Effector memory CD8-positive, alpha-beta T cell (primary cell): ENCODE measurements around the gene SERINC5.

Source experiments
- ATAC-seq: fragments of 150-1000 bp; cut with Tn5 transposase; replicated peaks from 2 replicates; pipeline ENCODE4 v1.10.0; 2021; ENCODE audit warnings: mild to moderate bottlenecking, moderate library complexity
- DNase-seq, 3 experiments: peaks; one replicate each; pipeline ENCODE4 v3.0.0; 2021
- H3K27ac Mint-ChIP-seq, 2 donors: one replicate each; pipeline ENCODE4 v1.8.0; 2022; ENCODE audit warnings: mild to moderate bottlenecking in 2 of 2, mixed read lengths in 2 of 2, moderate library complexity in 2 of 2
- H3K27me3 Mint-ChIP-seq, 2 donors: one replicate each; pipeline ENCODE4 v1.8.0; 2022; ENCODE audit warnings: mixed read lengths in 2 of 2
- H3K36me3 Mint-ChIP-seq: one replicate; pipeline ENCODE4 v1.8.0; 2022; ENCODE audit warnings: mild to moderate bottlenecking, moderate library complexity, mixed read lengths; ENCODE audit not compliant: insufficient read depth
- H3K4me1 Mint-ChIP-seq, 2 donors: one replicate each; pipeline ENCODE4 v1.8.0; 2022; ENCODE audit warnings: low read depth in 2 of 2, mixed read lengths in 2 of 2
- H3K4me3 Mint-ChIP-seq, 2 donors: one replicate each; pipeline ENCODE4 v1.8.0; 2022; ENCODE audit warnings: mild to moderate bottlenecking in 2 of 2, mixed read lengths in 2 of 2, moderate library complexity in 2 of 2
- H3K9me3 Mint-ChIP-seq, 2 donors: one replicate each; pipeline ENCODE4 v1.8.0; 2022; ENCODE audit warnings: mixed read lengths in 2 of 2

Gene SERINC5

GRCh38 chr5:80069251-80069800, 186.5 kb downstream of the SERINC5 start:
- Mint-ChIP-seq H3K27ac (no peak overlapping the region), H3K4me3 (no peak overlapping the region), H3K9me3 (no peaks in the 10 kb centered on the region), H3K4me1 (peaks cover 0 to 2% of the 10 kb centered on the region in 2 donors), H3K36me3 (no peaks in the 10 kb centered on the region), H3K27me3 (no peaks in the 10 kb centered on the region)
- DNase-seq: no peak
- ATAC-seq: no peak

DNA sequence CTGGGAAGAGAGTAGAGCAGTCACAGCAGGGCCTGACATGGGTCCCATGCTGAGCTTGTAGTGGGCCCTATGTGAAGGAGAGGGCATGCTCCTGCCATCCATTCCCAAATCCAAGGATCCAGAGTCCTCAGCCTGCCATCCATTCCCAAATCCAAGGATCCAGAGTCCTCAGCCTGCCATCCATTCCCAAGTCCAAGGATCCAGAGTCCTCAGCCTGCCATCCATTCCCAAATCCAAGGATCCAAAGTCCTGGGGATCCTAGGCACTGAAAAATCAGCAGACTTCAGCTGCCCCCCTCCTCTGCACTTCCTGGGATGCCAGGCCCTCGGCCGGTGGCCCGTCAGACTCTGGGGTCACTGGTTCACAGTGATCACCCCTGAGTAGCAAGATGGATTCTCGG, 187.1 kb downstream of the SERINC5 start:
- Mint-ChIP-seq H3K9me3 (no peaks in the 10 kb centered on the region), H3K4me3 (no peak overlapping the region), H3K4me1 (peaks cover 0 to 2% of the 10 kb centered on the region in 2 donors), H3K36me3 (no peaks in the 10 kb centered on the region), H3K27ac (no peak overlapping the region), H3K27me3 (no peaks in the 10 kb centered on the region)
- ATAC-seq (no peak), DNase-seq (no peak)

DNA sequence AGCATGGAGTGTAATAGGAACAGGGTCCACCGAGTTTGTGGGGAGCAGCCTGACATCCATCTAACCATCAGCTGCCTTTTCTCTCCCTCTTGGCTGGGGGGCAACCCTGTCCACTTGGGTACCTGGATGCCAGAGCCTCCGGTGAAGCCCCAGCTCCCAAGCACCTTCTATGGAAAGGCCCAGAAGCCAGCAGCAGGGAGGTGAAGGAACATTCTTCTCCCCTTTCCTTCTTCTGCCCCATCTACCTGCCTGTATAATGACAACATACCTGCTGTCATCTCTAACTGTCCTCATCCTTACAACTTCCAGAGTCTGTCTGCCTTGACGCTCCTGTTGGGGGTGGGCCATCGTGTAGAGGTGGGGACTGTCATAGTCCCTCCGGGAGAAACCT, 187.6 kb downstream of the SERINC5 start:
- Mint-ChIP-seq H3K4me3 (no peak overlapping the region), H3K27me3 (no peaks in the 10 kb centered on the region), H3K27ac (no peak overlapping the region), H3K4me1 (peaks cover 0 to 2% of the 10 kb centered on the region in 2 donors), H3K9me3 (no peaks in the 10 kb centered on the region), H3K36me3 (no peaks in the 10 kb centered on the region)
- DNase-seq (no peak), ATAC-seq (no peak)

DNA sequence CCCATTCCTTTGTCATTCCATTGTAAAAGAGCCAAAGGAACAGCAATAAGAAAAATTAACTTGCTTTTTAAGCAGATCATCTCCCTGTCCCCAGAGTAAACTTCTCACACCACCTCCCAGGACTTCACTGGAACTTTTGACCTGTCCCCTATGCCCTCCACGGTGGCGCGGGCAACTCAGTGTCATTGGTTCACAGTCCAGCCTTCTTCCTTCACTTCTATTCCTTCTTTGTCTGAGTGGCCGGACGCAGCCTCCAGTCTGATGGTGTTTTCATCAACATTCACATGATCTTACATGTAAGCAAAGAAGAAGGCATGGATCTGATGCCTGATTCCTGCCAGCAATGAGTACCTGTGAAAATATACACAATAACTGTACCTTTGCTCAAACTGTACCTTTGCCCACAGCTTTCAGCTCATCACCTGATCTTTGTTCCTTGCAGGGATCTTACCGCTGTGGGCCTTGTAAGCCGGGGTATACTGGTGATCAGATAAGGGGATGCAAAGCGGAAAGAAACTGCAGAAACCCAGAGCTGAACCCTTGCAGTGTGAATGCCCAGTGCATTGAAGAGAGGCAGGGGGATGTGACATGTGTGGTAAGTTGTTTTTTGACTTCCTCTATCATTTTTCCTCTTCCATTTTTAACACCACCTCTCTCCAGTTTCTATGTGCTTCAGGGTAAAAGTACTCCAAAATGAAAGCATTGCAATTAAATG, 188.2 kb downstream of the SERINC5 start:
- ATAC-seq: no peak
- no peaks in the 10 kb centered on the region for H3K27me3 Mint-ChIP-seq
- no peak overlapping the region for H3K4me3 Mint-ChIP-seq
- no peaks in the 10 kb centered on the region for H3K36me3 Mint-ChIP-seq
- H3K27ac Mint-ChIP-seq: no peak overlapping the region
- no peaks in the 10 kb centered on the region for H3K9me3 Mint-ChIP-seq
- peaks cover 0 to 2% of the 10 kb centered on the region in 2 donors for H3K4me1 Mint-ChIP-seq
- DNase-seq: no peak

GRCh38 chr5:80067016-80067415, 188.8 kb downstream of the SERINC5 start:
- no peak for DNase-seq

DNA sequence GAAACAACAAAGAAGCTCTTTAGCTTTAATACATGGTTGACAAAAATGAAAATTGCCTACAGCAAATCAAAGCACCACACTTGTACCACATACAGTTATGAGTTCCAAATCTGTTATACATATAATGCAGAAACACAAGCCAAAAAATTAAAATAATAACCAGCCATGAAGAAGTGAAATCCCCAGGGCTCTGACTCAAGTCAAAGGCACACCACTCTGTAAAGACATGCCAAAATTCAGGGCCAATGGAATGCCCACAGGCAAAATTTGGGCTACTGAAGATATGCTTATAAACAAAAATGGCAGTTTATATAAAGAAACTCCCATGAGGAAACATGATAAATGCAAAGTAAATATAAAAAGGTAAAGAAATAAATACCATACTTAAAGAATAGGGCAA, 191.7 kb downstream of the SERINC5 start:
- DNase-seq: no peak

More at GRCh38 chr5:80067016-80067415, 188.8 kb downstream of the SERINC5 start:
- no peaks in the 10 kb centered on the region for H3K9me3 Mint-ChIP-seq
- no peak overlapping the region for H3K27ac Mint-ChIP-seq
- H3K4me3 Mint-ChIP-seq: no peak overlapping the region
- peaks cover 0 to 2% of the 10 kb centered on the region in 2 donors for H3K4me1 Mint-ChIP-seq
- no peaks in the 10 kb centered on the region for H3K36me3 Mint-ChIP-seq
- no peaks in the 10 kb centered on the region for H3K27me3 Mint-ChIP-seq
- ATAC-seq: no peak

More for the DNA sequence above, 191.7 kb downstream of the SERINC5 start:
- no peak overlapping the region for H3K27ac Mint-ChIP-seq
- no peaks in the 10 kb centered on the region for H3K4me1 Mint-ChIP-seq
- H3K9me3 Mint-ChIP-seq: no peaks in the 10 kb centered on the region
- H3K27me3 Mint-ChIP-seq: no peaks in the 10 kb centered on the region
- no peak overlapping the region for H3K4me3 Mint-ChIP-seq
- H3K36me3 Mint-ChIP-seq: no peaks in the 10 kb centered on the region
- no peak for ATAC-seq
